ENCODE data around the gene BRD4.
A peak's percentile ranks its signal among the peaks of the same experiment; 100 is the strongest.
"Not testable (repeated sequence)": the region's sequence is repeated elsewhere in the genome, so short reads cannot be mapped to it uniquely, and the experiment has no call there.

Gene BRD4

GRCh38 chr19:15337202-15337601, 4.9 kb upstream of the BRD4 start:
- Histone ChIP-seq H3K9me2 (replicated peaks; ENCODE audit: control insufficient read depth, low read length) (no peaks in the 10 kb centered on the region), H4K20me1 (ENCODE audit: control insufficient read depth, insufficient read depth, low read depth, low read length) (no peaks in the 10 kb centered on the region), H3K79me2 (ENCODE audit: control insufficient read depth, low read length) (peaks cover 13% of the 10 kb centered on the region), H3K27ac (ENCODE audit: low read depth, low read length) (no peak overlapping the region), H3K4me3 (ENCODE audit: low read length) (no peak overlapping the region), H3K4me2 (ENCODE audit: low read length) (no peak overlapping the region), H3K4me1 (ENCODE audit: control insufficient read depth, low read length) (peaks cover 18% of the 10 kb centered on the region), H3K9me3 (ENCODE audit: control insufficient read depth, insufficient read depth, low read length) (no peaks in the 10 kb centered on the region), H3F3A (ENCODE audit: control insufficient read depth, insufficient read depth) (peaks cover 17% of the 10 kb centered on the region), H3K36me3 (ENCODE audit: control insufficient read depth, low read length) (no peaks in the 10 kb centered on the region), H3K27me3 (ENCODE audit: control insufficient read depth, low read length) (no peaks in the 10 kb centered on the region)
- TF ChIP-seq, protein P1, sequence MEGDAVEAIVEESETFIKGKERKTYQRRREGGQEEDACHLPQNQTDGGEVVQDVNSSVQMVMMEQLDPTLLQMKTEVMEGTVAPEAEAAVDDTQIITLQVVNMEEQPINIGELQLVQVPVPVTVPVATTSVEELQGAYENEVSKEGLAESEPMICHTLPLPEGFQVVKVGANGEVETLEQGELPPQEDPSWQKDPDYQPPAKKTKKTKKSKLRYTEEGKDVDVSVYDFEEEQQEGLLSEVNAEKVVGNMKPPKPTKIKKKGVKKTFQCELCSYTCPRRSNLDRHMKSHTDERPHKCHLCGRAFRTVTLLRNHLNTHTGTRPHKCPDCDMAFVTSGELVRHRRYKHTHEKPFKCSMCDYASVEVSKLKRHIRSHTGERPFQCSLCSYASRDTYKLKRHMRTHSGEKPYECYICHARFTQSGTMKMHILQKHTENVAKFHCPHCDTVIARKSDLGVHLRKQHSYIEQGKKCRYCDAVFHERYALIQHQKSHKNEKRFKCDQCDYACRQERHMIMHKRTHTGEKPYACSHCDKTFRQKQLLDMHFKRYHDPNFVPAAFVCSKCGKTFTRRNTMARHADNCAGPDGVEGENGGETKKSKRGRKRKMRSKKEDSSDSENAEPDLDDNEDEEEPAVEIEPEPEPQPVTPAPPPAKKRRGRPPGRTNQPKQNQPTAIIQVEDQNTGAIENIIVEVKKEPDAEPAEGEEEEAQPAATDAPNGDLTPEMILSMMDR (IDR thresholded peaks at IDR 0.05; ENCODE audit: low read depth, low read length, poor library complexity, severe bottlenecking) = no peak
- TF ChIP-seq EZH2phosphoT487 (IDR thresholded peaks at IDR 0.05; ENCODE audit: borderline replicate concordance, low read length) = no peak

GRCh38 chr19:15335992-15336391, 3.7 kb upstream of the BRD4 start:
- peaks cover 20% of the 10 kb centered on the region for H3K79me2 ChIP-seq (ENCODE audit: control insufficient read depth, low read length)
- H4K20me1 ChIP-seq (ENCODE audit: control insufficient read depth, insufficient read depth, low read depth, low read length); H3K9me2 ChIP-seq (replicated peaks; ENCODE audit: control insufficient read depth, low read length); H3K4me2 ChIP-seq (ENCODE audit: low read length); H3K4me3 ChIP-seq (ENCODE audit: low read length); H3K27ac ChIP-seq (ENCODE audit: low read depth, low read length); H3K9me3 ChIP-seq (ENCODE audit: control insufficient read depth, insufficient read depth, low read length); H3K27me3 ChIP-seq (ENCODE audit: control insufficient read depth, low read length); H3K36me3 ChIP-seq (ENCODE audit: control insufficient read depth, low read length): not testable (repeated sequence)
- H3F3A ChIP-seq (ENCODE audit: control insufficient read depth, insufficient read depth) = peaks cover 17% of the 10 kb centered on the region
- peaks cover 18% of the 10 kb centered on the region for H3K4me1 ChIP-seq (ENCODE audit: control insufficient read depth, low read length)

GRCh38 chr19:15331419-15332310, 674 bp downstream of the BRD4 start:
- TF ChIP-seq, protein P1 (IDR thresholded peaks at IDR 0.05; ENCODE audit: low read depth, low read length, poor library complexity, severe bottlenecking) = no peak
- TF ChIP-seq EZH2phosphoT487 (IDR thresholded peaks at IDR 0.05; ENCODE audit: borderline replicate concordance, low read length) = no peak
- Histone ChIP-seq H3K27me3 (ENCODE audit: control insufficient read depth, low read length) (no peaks in the 10 kb centered on the region), H3K4me3 (ENCODE audit: low read length) (peak overlapping the region; percentile 90), H3K4me2 (ENCODE audit: low read length) (peak overlapping the region; percentile 81), H3K9me2 (replicated peaks; ENCODE audit: control insufficient read depth, low read length) (no peaks in the 10 kb centered on the region), H3K36me3 (ENCODE audit: control insufficient read depth, low read length) (peaks cover 18% of the 10 kb centered on the region), H3K4me1 (ENCODE audit: control insufficient read depth, low read length) (peaks cover 60% of the 10 kb centered on the region), H3K27ac (ENCODE audit: low read depth, low read length) (peak overlapping the region; percentile 48), H3K9me3 (ENCODE audit: control insufficient read depth, insufficient read depth, low read length) (no peaks in the 10 kb centered on the region), H4K20me1 (ENCODE audit: control insufficient read depth, insufficient read depth, low read depth, low read length) (peaks cover 35% of the 10 kb centered on the region), H3F3A (ENCODE audit: control insufficient read depth, insufficient read depth) (peaks cover 17% of the 10 kb centered on the region), H3K79me2 (ENCODE audit: control insufficient read depth, low read length) (peaks cover 63% of the 10 kb centered on the region)

DNA sequence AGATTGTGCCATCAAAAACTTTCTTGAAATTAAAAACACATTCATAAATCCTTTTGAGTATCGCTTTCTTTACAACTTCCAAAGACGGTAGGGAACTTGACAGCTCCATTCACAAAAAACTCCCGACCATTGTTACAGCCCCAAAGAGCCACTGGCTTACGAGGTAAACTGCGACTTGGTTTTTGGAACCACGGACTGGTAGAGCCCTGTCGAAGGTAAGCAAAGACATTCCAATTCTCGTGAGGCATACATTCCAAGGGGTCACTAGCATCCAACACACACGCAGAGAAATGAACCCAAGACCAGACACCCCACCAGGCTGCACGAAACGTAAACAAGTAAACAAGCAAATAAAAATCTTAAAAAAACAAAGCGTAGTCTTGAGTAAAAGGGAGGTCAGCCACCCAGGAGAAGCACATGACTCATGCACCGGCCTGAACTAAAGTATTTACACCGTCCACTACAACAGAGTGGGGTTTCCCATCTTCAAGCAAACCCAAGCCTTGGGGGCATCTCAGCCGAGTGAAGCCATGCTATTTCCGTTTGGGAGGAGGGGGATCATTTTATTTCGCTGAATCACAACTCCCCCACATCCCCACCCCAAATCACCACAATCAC, 1.4 kb downstream of the BRD4 start:
- peak overlapping the region; percentile 48 for H3K27ac ChIP-seq (ENCODE audit: low read depth, low read length)
- H3K9me3 ChIP-seq (ENCODE audit: control insufficient read depth, insufficient read depth, low read length) = no peaks in the 10 kb centered on the region
- H4K20me1 ChIP-seq (ENCODE audit: control insufficient read depth, insufficient read depth, low read depth, low read length) = peaks cover 35% of the 10 kb centered on the region
- peaks cover 66% of the 10 kb centered on the region for H3K4me1 ChIP-seq (ENCODE audit: control insufficient read depth, low read length)
- H3F3A ChIP-seq (ENCODE audit: control insufficient read depth, insufficient read depth) = peaks cover 17% of the 10 kb centered on the region
- H3K9me2 ChIP-seq (replicated peaks; ENCODE audit: control insufficient read depth, low read length) = no peaks in the 10 kb centered on the region
- H3K4me3 ChIP-seq (ENCODE audit: low read length) = peak overlapping the region; percentile 90
- TF ChIP-seq, protein P1 (IDR thresholded peaks at IDR 0.05; ENCODE audit: low read depth, low read length, poor library complexity, severe bottlenecking) = no peak
- TF ChIP-seq EZH2phosphoT487 (IDR thresholded peaks at IDR 0.05; ENCODE audit: borderline replicate concordance, low read length) = no peak
- peaks cover 71% of the 10 kb centered on the region for H3K79me2 ChIP-seq (ENCODE audit: control insufficient read depth, low read length)
- peaks cover 18% of the 10 kb centered on the region for H3K36me3 ChIP-seq (ENCODE audit: control insufficient read depth, low read length)
- peak overlapping the region; percentile 81 for H3K4me2 ChIP-seq (ENCODE audit: low read length)
- H3K27me3 ChIP-seq (ENCODE audit: control insufficient read depth, low read length) = no peaks in the 10 kb centered on the region

All from DOHH2 (cell line).